Measurements from ENCODE around the gene NISCH.

DNA sequence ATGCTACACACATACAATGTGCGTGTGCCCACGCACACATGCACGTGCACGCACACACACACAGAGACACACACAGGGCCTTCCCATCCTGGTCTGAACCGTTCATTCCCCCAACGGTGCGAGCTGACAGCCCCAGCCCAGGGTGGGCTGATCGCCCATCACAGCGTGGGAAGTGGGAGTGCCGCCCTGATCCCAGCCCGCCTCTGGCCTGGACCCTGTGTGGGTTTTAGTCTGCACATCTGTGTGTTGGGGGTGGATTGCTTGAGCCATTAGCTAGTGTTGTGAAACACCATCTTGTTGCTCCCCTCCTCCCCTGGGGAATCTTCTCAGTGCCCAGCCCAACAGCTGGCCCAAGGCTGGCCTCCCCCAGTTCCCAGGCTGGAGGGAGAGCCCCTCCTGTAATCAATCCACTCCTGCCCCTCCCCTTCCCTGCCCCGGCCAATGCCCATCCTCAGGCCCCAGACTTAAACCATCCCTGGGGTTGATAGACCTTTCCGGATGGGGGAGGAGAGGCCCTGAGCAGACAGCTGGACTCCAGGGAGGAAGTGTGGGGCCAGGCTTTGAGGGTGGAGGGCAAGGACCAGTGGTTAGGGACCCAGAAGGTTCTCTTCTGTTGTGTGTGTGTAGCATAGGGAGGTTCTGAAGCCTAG, 18.8 kb upstream of the NISCH start:
- TF ChIP-seq CTCF (IDR thresholded peaks at IDR 0.05) (no peak), EZH2 (IDR thresholded peaks at IDR 0.05; ENCODE audit: borderline replicate concordance, insufficient read depth, low read depth, low read length, poor library complexity, severe bottlenecking) (no peak)
